Measurements from ENCODE around the gene ZNF800.

GRCh38 chr7:127379642-127380041, 12.9 kb downstream of the ZNF800 start:
- TF ChIP-seq CTCF (IDR thresholded peaks at IDR 0.05) (no peak), POLR2AphosphoS5 (IDR thresholded peaks at IDR 0.05) (no peak), POLR2A (IDR thresholded peaks at IDR 0.05) (no peak), EP300 (IDR thresholded peaks at IDR 0.05; ENCODE audit: low read depth) (no peak)

Measured in transverse colon (tissue), 4 donors.